ENCODE measurements around the gene SPATA16.
"Not testable (repeated sequence)": the region's sequence is repeated elsewhere in the genome, so short reads cannot be mapped to it uniquely, and the experiment has no call there.

The SPATA16 gene

DNA sequence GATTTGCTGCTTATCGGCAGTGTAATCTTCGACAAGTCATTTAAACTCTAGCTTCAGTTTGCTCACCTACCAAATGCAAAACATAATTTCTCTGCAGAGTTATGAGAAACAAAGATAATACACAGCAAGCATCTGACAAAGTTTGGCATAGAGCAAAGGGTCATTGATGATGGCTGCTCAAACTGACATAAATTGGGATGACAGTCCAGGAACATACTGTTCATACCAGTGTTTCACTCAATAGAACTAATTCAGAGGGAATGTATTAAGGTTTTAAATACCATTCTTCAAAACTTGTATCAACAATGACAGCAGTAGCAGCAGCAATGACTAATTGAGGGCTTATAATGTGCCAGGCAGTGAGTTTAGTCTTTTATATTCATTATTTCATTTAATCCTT is 137.6 kb downstream of the SPATA16 start:
- no peak for DNase-seq

DNA sequence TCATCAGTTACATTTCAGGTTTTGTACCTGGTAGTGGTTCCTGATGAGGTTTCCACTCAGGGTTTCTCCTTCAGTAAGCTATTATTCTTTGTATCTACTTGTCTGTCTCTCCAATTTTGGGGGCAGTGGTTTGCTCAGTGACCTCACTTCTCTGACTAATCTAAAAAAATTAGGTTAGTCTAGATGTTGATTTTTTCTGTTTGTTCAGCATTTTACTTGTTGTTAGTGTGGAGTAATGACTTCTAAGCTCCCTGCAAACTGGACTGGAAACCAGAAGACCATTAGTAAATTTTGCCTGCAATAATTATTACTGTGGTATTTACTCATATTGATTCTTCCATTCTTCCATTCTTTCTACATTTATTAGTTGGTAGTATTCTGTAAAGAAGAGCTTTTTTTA is 139.4 kb downstream of the SPATA16 start:
- DNase-seq = no peak

DNA sequence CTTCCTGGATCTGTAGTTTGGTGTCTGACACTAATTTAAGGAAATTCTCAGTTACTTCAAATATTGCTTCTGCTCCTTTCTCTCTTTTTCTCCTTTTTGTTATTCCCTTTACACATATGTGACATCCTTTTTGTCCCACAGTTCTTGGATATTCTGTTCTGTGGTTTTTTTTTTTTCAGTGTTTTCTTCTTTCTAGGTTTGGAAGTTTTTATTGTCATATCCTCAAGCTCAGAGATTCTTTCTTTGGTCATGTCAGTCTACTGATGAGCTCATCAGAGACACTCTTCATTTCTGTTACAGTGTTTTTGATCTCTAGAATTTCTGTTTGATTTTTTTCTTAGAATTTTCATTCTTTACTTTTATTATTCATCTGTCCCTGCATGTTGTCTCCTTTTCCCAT is 140.5 kb downstream of the SPATA16 start:
- DNase-seq = no peak

DNA sequence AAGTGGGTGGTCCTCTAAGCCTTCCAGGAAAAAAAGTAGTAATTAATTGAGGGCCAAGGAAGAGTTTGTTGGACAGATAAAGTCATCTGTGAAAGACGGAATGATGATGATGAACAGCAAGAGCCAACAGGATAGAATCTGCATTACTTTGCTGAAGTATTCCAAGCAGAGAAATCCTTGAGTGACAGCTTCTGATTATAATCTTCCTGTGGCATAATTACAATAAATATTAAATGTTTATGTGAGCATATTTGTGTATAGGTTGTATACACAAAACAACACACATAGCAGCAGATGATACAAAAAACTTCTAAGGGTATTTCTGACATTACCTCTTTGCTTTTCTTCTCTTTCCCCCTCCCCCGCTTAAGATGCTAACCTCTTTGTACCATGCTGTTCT is 147.6 kb downstream of the SPATA16 start:
- no peak for DNase-seq

DNA sequence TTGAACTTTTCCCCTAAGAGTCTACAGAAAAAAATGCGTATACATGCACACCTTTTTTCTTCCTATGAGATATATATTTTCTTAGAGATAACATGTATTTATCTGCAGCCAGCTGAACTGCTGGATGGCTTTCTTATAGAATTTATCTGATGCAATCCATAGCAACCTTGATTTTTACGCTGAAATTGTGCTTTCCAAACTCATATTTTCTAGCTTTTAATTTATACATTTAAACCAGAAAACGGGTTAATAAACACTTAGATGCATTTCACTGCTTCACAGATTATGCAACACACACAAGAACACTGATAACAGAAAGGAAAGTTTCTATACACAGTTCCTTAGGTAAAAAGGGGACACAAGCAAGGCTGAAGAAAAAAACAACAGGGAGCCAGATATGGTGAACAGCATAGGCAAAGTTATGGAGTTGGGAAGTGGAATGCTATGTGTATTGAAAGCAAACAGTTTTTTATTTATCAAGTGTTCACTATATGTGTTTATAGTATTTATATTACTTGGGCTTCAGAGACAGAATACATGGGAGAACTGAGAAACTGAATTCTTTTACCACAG is 149.5 kb downstream of the SPATA16 start:
- DNase-seq = no peak

DNA sequence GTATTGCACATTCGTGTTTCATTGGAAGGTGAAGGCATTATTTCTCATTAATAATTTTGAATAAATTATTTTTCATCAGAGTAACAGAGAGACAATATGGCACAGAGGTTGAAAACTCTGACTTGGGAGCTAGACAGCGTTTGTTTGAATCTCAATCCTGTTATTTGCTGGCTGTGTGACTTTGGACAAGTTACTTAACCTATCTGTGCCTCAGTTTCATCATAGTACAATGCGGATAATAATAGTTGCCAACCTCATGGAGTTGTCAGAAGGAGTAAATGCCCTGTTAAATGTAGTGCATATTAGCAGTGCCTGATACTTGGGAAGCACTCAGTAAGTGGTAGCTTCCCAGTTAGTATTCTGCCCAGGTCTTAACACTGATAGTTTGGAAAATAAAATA is 151.7 kb downstream of the SPATA16 start:
- DNase-seq = no peak

GRCh38 chr3:172987273-172987672 is 153.8 kb downstream of the SPATA16 start:
- peak; percentile 50 for DNase-seq

GRCh38 chr3:172984914-172985313 is 156.1 kb downstream of the SPATA16 start:
- no peak for DNase-seq

- peak; percentile 26 for DNase-seq
These were observed 158.2 kb downstream of the SPATA16 start for GRCh38 chr3:172982736-172983364.

DNA sequence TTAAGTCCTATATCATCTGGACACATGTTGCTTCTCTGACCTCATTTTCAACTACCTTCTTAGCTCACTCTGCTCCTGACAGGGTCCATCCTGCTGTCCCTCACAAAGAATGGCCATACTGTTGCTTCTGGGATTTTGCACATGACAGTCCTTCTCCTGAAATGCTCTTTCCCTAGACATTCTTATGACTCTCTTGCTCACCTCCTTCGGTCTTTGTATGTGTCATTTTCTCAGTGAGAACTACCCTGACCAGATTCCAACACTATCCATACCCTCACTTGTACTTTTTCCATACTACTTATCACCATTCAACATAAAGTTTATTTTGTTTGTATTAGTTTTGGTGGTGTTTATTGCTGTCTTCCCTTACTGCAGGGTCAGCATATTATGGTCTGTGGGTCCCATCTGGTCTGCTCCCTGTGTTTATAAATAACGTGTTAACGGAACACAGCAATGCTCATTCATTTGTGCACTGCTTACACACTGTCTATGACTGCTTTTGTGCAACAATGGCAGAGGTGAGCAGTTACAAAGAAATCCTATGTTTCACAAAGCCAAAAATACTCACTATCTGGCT is 159.5 kb downstream of the SPATA16 start:
- no peak for DNase-seq

DNA sequence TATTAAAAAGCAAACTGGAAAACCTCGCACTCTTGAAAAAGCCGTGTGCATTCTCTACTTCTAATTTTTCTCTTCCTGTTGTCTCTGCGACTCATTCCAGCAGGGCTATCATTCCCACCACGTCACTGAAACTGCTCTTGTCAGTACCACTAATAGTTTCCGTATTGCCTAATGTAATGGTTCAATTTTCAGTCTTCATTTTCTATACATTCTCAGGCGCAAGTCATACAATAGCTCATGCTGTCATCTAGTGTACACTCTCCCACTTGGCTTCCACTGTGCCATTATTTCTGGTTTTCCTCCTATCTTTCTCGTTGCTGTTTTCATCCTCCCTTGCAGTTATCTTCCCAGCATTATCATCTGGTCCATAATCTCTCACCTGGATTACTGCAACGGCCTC is 160.2 kb downstream of the SPATA16 start:
- DNase-seq = peak; percentile 54

- DNase-seq = no peak
These were observed 163.3 kb downstream of the SPATA16 start for GRCh38 chr3:172977696-172978095.

DNA sequence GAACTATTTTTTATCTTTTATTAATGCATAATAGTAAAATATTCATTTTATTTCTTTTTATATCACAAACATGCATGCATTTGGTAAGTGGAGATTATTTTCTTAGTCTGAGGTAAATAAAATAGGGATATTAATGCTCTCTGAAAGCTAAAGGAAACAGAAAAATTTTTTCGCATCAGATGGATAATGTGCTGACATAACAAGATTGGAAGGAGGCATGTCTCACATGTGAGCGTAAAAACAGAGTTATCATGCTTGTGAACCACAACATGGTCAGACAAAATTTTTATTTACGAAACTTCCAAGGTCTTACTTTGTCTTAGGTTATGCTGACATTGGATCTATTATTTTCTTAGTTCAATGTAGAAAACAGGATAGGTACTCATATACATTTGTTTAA is 166.1 kb downstream of the SPATA16 start:
- DNase-seq = no peak

GRCh38 chr3:172973799-172974198 is 167.2 kb downstream of the SPATA16 start:
- DNase-seq = no peak

- no peak for DNase-seq
These were observed 168.3 kb downstream of the SPATA16 start for GRCh38 chr3:172972717-172973116.

GRCh38 chr3:172972067-172972466 is 169.0 kb downstream of the SPATA16 start:
- no peak for DNase-seq

DNA sequence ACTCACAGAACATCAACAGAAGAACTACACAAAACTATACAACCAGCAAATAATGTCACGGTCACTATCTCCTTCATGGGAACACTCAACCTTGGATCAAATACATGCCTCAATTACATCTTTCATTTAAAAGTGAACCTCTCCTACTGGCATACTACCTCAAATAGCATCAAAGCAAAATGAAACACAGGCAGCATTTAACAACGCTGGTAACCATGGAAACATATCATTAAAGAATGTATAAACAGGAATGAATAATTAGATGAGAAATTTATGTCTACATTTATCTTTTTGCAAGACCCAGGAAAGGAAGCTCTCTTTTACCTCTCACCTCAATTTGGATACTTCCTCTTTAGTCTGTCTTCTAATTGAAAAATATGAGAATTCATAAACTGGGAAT is 172.4 kb downstream of the SPATA16 start:
- no peak for DNase-seq

DNA sequence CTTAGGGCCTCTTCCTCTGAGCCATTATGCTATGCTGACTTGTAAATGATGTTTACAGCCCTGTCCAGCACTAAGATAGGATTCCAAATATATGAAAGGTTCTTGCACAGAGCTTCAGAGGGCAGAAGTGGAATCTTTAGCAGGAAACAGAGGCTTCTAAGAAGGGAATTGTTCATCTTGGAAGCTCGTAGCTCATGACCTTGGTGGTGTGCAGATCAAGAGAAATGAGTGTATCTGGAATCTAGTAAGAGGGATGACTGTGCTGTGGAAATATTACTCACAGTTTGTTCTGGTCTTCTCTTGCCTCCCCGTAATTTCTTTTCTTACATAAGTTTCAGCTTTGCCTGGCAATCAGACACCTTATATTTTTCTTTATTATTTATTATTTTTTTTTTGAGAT is 175.8 kb downstream of the SPATA16 start:
- DNase-seq = no peak

- not testable (repeated sequence) for DNase-seq
These were observed 180.3 kb downstream of the SPATA16 start for GRCh38 chr3:172960626-172961182.

GRCh38 chr3:172958565-172958964 is 182.5 kb downstream of the SPATA16 start:
- no peak for DNase-seq

DNA sequence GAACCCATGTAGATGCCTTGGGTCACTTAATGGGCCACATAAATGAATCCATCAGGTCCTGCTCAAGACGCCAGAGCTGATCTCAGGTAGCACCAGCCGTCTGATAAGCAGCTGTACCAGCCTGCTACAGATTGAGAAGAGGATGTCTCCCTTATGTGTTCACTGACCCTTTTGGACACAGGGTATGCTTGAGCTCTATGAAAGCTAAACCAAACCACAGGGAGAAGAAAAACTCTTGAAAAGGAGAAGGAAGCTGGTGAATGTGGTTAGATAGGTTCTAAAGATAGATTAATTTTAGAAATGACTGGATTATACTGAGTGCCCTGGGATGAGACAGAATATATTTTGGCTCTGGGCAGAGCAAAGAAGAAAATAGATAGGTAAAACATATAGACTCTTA is 187.5 kb downstream of the SPATA16 start:
- no peak for DNase-seq

DNA sequence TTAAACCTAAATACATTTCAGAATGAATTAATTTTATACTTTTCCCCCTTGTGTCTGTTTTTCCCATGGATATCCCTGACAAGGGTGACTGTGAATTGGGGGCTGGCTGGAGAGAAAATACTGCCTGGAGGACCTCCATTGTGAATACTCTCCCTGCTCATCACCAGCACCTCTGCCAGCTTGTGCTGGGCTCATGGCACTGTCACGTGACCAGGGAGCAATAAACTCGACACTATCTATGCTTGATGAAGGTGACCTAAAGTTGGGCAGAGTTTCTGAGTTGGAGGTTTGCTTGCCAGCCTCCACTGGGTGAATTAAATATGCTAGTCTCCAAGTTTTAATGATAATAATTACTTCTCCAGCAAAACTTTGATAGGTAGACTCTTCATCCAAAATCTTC is 189.5 kb downstream of the SPATA16 start:
- DNase-seq = no peak

GRCh38 chr3:172946061-172946460 is 195.0 kb downstream of the SPATA16 start:
- DNase-seq = no peak

DNA sequence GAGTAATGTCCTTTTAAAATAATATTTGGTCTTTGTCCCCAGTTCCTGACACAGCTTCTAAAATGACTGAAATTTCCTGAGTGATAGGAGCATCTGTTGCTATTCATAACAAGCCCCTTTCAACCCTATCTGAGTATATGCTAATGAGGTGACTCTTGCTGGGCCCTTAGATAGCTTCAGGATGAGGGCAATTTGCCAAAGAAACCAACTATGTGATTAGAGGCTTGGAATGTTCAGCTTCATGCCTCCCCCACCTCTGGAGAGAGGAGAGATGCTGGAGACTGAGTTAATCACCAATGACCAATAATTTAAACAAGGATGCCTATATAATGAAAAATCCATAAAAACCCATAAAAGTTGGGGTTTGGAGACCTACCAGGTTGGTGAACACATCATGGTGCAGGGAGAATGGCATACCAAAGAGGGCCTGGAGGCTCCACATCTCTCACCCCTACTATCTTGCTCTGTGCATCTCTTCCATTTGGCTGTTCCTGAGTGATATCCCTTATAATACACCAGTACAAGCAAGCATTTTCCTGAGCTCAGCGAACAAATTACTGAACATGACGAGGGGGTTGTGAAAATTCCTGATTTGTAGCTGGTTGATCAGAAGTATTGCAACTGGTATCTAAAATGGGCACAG is 201.3 kb downstream of the SPATA16 start:
- DNase-seq = peak; percentile 40
